IPS-15b (cell line): ENCODE results near the gene MGP.

Experiments used
- H3K27me3 ChIP-seq: one replicate; pipeline ENCODE4 v1.6.1; 2013; ENCODE audit warnings: low read length; ENCODE audit not compliant: control insufficient read depth, insufficient read depth
- H3K36me3 ChIP-seq: one replicate; pipeline ENCODE4 v1.6.1; 2013; ENCODE audit warnings: low read length; ENCODE audit not compliant: control insufficient read depth, insufficient read depth
- H3K4me1 ChIP-seq: one replicate; pipeline ENCODE4 v1.6.1; 2013; ENCODE audit warnings: mild to moderate bottlenecking, low read length; ENCODE audit not compliant: control insufficient read depth, insufficient read depth
- H3K4me3 ChIP-seq: one replicate; pipeline ENCODE4 v1.5.1; 2013; ENCODE audit warnings: low read depth, low read length
- H3K9ac ChIP-seq: one replicate; pipeline ENCODE4 v1.6.1; 2013; ENCODE audit warnings: low read depth, mild to moderate bottlenecking, low read length
- H3K9me3 ChIP-seq: one replicate; pipeline ENCODE4 v1.6.1; 2013; ENCODE audit warnings: mild to moderate bottlenecking, low read length; ENCODE audit not compliant: control insufficient read depth, insufficient read depth

MGP gene

DNA sequence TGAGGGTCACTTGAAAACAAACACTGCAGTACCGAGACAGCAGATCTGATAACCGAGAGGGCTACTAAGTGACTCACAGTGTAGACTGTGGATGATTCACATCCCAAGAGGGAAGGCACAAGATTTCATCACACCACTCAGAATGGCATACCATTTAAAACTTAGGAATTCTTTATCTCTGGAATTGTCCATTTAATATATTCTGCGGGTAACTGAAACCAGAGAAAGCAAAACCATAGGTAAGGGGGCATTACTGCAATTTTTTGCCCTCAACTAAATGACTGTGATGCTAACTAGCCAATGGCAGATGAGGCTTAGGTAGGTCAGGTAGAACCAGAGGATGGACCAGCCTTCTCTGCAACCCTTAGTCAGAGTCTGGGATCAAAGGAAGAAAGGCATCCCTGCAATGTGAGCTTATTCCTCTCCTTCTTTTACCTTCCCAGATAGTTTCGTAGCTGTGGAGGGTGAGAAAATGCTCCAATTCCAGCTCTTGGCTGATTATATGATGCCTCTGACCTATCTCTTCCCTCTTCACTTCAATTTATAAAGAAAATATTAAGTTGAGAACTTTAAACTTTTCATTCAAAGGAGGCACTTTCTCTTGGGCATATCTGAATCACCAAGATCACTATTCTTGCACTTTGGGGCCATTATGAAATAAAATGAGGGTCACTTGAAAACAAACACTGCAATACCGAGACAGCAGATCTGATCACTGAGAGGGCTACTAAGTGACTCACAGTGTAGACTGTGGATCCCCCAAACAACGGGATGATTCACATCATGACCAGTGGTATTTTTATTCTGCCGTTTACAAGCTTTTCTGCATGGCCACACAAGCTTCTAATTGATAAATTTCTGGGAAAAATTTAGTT is 49.1 kb downstream of the MGP start:
- Histone ChIP-seq H3K9me3 (no peaks in the 10 kb centered on the region), H3K27me3 (no peaks in the 10 kb centered on the region), H3K36me3 (no peaks in the 10 kb centered on the region), H3K4me3 (no peak overlapping the region), H3K4me1 (no peaks in the 10 kb centered on the region), H3K9ac (no peak overlapping the region)

DNA sequence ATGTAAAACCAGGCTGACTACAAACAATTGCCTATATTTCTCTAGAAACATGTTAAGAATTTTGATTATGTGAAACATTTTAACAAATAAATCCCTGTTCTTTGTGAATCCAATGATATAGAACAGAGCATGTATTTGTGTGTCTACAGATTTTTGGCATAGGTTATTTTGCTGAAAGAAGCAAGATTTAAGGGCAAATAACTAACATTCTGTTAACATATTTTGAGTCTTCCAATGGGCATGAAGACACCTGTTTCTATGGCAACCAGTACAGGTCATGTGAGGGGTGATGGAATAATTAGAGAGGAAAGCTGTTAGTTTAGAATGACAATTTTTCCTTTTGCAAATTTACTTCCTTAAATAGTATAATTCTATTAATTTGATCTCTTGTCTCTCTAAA is 51.1 kb downstream of the MGP start:
- Histone ChIP-seq H3K36me3 (no peaks in the 10 kb centered on the region), H3K9me3 (no peaks in the 10 kb centered on the region), H3K4me1 (no peaks in the 10 kb centered on the region), H3K27me3 (no peaks in the 10 kb centered on the region), H3K9ac (no peak overlapping the region), H3K4me3 (no peak overlapping the region)

DNA sequence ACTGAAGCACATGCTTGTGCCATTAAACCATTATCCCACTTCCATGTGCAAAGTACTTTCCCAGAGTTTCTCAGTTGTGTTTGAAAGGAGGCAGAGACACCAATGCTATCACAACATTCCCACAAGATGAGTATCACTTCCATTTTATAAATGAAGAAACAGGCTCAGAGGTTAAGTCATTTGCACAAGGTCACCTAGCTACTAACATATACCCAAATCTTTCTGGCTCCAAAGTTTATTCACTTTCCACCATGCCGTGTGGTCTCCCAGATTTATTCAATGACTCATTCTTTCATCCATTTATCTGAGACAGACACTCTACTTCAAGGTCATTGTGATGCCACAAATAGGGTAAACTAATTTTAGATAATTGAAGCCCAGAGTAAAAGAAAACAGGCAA is 51.7 kb downstream of the MGP start:
- H3K9me3 ChIP-seq = no peaks in the 10 kb centered on the region
- no peak overlapping the region for H3K9ac ChIP-seq
- H3K36me3 ChIP-seq = no peaks in the 10 kb centered on the region
- no peaks in the 10 kb centered on the region for H3K4me1 ChIP-seq
- H3K4me3 ChIP-seq = no peak overlapping the region
- H3K27me3 ChIP-seq = no peaks in the 10 kb centered on the region

DNA sequence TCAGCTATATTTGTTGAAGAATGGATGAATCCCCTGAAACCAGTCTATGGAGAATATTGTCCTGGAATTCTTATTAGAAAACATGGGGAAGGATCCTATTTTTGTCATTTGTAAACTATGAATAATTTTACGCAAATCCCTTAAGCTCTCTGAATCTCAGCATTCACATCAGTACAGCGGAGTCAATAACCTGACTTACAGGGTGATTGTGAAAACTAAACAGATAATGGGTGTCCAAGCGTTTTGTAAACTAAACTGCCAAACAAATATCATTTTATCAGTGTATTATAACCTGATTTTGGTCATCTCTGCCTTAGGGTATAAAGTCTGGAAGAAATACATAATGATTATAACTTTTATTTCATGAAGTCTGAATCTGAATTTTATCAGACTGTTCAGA is 52.3 kb downstream of the MGP start:
- H3K9ac ChIP-seq = no peak overlapping the region
- H3K9me3 ChIP-seq = no peaks in the 10 kb centered on the region
- no peaks in the 10 kb centered on the region for H3K4me1 ChIP-seq
- no peak overlapping the region for H3K4me3 ChIP-seq
- H3K36me3 ChIP-seq = no peaks in the 10 kb centered on the region
- no peaks in the 10 kb centered on the region for H3K27me3 ChIP-seq
